Measurements from ENCODE around the gene GLIS2.

The GLIS2 gene

DNA sequence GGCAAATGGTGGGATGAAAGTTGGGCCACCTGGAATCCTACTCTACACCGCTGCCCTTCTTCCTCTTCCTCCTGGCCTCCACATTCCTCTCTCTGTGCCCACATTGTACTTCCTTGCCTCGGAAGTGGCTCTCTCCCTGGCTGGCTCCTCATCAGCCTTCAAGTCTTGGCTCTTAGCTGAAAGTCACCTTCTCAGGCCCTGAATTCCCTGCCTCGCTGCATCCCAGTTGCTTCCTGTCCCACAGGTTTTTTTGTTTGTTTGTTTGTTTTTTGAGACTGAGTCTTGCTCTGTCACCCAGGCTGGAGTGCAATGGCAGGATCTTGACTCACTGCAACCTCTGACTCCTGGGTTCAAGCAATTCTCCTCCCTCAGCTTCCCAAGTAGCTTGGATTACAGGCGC lies 37.8 kb downstream of the GLIS2 start:
- POLR2A ChIA-PET, result no interaction called here
- TF ChIP-seq, protein P1, sequence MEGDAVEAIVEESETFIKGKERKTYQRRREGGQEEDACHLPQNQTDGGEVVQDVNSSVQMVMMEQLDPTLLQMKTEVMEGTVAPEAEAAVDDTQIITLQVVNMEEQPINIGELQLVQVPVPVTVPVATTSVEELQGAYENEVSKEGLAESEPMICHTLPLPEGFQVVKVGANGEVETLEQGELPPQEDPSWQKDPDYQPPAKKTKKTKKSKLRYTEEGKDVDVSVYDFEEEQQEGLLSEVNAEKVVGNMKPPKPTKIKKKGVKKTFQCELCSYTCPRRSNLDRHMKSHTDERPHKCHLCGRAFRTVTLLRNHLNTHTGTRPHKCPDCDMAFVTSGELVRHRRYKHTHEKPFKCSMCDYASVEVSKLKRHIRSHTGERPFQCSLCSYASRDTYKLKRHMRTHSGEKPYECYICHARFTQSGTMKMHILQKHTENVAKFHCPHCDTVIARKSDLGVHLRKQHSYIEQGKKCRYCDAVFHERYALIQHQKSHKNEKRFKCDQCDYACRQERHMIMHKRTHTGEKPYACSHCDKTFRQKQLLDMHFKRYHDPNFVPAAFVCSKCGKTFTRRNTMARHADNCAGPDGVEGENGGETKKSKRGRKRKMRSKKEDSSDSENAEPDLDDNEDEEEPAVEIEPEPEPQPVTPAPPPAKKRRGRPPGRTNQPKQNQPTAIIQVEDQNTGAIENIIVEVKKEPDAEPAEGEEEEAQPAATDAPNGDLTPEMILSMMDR (IDR thresholded peaks at IDR 0.05; ENCODE audit: control extremely low read depth, extremely low read depth, low read depth, missing control alignments), result no peak
- DNase-seq (ENCODE audit: extremely low spot score), result no peak
- CTCF ChIA-PET, result interaction anchor here (1.3 to 1.4 kb wide), 2 partner anchors 10 to 50 kb away, joined by 3 read pairs; no protein-coding TSS in a partner anchor

DNA sequence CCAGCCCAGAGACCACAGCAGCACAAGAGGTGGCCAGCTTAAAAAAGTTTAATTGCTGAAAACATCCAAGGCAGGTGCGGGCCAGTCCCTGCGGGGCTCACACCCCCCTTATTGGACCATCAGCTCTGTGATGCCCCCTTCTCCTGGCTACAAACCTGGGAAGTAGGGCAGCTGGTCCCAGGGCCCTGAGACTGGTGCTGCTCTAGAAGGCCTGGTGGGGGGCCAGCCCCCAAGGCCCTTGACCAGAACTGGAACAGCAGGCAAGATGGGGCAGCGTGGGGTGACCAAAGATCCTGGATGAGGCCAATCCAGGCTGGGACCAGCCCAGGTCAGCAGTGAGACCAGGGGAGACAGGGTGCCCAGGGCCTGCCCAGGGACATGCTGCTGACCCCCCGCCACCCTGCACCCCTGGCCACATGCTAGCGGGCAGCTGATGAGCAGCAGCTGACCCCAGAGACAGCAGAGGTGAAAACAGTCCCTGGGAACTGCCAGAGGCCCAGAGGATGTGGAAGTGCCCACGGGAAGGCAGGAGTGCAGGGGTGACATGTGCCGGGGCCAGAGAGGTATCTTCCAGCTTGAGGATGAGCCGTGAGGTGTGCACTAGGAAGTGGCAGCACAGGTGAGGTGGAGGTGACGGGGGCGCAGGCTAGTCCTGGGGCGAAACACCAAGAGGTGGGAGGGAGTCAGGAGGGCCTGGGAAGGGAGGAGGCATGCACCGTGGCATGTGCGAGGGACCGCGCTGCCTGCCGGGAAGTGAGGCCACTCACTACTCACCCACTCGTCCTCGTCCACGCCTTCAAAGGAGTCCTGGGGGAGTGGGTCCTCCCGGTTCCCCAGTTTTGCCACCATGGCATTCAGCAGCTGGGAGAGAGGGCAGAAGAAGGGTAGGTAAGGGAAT lies 38.9 kb downstream of the GLIS2 start:
- no peak for DNase-seq (ENCODE audit: extremely low spot score)
- CTCF ChIA-PET, result interaction anchor here (0.6 to 1.4 kb wide), 3 partner anchors 25 to 49 kb away, joined by 3 read pairs; no protein-coding TSS in a partner anchor
- POLR2A ChIA-PET, result no interaction called here
- TF ChIP-seq, protein P1 (IDR thresholded peaks at IDR 0.05; ENCODE audit: control extremely low read depth, extremely low read depth, low read depth, missing control alignments), result no peak

DNA sequence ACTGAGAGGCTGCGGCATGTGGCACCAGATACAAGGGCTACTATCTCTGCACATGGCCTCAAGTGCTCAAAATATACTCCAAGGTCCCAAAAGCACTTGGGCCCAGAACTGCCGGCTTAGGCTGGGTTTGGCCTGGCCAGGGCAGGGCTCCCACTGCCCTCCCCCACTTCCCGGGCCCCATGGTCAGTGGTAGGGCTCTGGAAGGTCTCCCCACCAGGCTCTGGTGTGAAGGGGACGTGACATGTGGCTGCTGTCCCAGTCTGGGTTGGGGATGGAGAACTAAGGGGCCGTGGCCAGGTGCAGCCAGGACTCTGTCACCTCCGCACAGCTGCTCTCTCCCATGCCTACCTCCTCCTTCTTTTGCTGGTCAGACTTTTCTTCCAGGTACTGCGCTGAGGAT lies 41.0 kb downstream of the GLIS2 start:
- TF ChIP-seq, protein P1 (IDR thresholded peaks at IDR 0.05; ENCODE audit: control extremely low read depth, extremely low read depth, low read depth, missing control alignments), result no peak
- DNase-seq (ENCODE audit: extremely low spot score), result no peak
- POLR2A ChIA-PET, result no interaction called here
- CTCF ChIA-PET, result interaction anchor here (1.7 kb wide), 1 partner anchor 45 kb away, joined by 4 read pairs; no protein-coding TSS in a partner anchor

DNA sequence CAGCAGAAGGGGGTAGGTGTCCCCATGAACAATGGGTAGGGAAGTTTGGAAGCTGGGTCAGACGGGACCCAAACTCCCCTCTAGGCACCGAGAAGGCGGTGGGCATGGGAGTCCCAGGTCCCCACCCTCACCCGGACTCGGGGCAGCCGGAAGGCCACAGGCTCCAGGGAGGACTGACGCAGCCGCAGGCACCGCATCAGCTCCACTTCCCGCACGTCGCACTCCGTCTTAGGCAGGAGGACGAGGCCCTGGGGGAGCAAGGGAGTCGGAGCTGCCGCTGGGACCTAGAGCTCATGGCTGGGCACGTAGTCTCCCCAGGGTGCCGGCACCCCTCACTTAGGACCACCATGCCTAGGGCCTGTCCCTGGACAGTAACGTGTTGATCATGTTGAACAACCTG lies 42.4 kb downstream of the GLIS2 start:
- DNase-seq (ENCODE audit: extremely low spot score), result no peak
- POLR2A ChIA-PET, result no interaction called here
- TF ChIP-seq, protein P1 (IDR thresholded peaks at IDR 0.05; ENCODE audit: control extremely low read depth, extremely low read depth, low read depth, missing control alignments), result no peak
- CTCF ChIA-PET, result interaction anchor here (0.7 to 5.2 kb wide), 11 partner anchors 8 to 70 kb away, joined by 3 to 64 read pairs (median 4); no protein-coding TSS in a partner anchor

DNA sequence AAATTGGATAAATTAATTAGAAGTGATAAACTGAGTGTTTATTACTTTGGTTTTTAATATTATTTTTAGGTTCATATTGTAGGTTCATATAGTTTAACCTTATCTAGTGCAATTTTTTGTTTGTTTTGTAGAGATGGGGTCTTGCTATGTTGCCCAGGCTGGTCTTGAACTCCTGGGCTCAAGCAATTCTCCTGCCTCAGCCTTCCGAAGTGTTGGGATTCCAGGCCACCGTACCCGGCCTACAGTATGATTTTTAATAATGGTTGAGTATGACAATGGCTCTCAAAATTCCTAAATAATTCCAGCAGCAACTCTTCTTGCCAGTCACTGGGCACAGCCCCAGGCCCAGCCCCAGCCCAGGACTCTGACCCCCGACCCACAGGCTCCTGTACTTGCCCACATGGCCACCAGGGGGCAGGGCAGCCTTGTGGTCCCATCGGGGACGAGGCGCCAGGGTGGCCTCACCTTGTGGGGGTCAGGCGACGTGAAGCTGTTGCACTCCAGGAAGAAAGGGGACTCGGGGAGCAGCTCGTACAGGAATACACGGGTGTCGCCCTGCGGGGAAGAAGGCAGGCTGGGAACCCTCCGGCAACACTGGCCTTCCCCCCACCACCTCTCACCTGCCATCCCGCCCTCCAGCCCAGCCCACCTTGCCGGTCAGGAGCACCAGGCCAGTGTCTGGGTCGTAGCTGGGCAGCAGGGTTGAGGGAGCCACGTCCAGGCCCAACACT lies 43.1 kb downstream of the GLIS2 start:
- peak; percentile 78 for DNase-seq (ENCODE audit: extremely low spot score)
- TF ChIP-seq, protein P1 (IDR thresholded peaks at IDR 0.05; ENCODE audit: control extremely low read depth, extremely low read depth, low read depth, missing control alignments), result peak; percentile 80
- CTCF ChIA-PET, result interaction anchor here (0.7 to 5.2 kb wide), 18 partner anchors 9 to 189 kb away, joined by 3 to 64 read pairs (median 4); no protein-coding TSS in a partner anchor
- POLR2A ChIA-PET, result no interaction called here

DNA sequence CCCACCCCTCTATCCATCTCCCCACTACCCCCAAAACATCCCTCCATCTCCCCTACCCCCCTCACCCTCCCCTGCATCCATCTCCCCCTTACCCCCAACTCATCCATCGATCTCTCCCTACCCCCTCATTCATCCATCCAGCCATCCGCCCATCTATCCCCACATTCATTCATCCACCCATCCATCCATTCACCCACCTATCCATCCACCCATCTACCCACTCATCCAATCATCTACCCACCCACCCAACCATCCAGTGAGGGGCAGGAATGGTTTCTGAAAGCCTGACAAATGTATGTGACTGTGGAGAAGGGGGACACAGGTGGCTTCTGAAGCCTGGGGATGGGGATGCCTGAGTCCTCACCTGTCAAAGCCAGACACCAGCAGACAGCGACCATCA lies 44.0 kb downstream of the GLIS2 start:
- TF ChIP-seq, protein P1 (IDR thresholded peaks at IDR 0.05; ENCODE audit: control extremely low read depth, extremely low read depth, low read depth, missing control alignments), result no peak
- DNase-seq (ENCODE audit: extremely low spot score), result no peak
- POLR2A ChIA-PET, result no interaction called here
- CTCF ChIA-PET, result interaction anchor here (0.8 to 5.2 kb wide), 13 partner anchors 9 to 188 kb away, joined by 3 to 64 read pairs (median 5); partner anchors contain the start of gene PAM16
